Adrenal gland (tissue), 12 donors: Measurements from ENCODE around the gene SEC11A. TPM values are rescaled to one million over a fixed set of nuclear protein-coding genes. Genes with fewer than 3 reads are reported as not detected.

Experiments used
- DNase-seq, 7 donors: peaks; one replicate each; pipeline ENCODE4 v3.0.0-alpha.2; 2019 to 2020
- H3K27ac ChIP-seq, 5 donors: fragments of 200-600 bp; sonication (generic) in 4 of 5; 1 replicate in 3 of 5; 2 replicates in 2 of 5; pipeline versions ENCODE4 v1.5.1 to v1.8.0; 2016 to 2020; ENCODE audit warnings: mild to moderate bottlenecking in 1 of 5
- H3K27me3 ChIP-seq: fragments of 200-600 bp; 2 replicates; pipeline ENCODE4 v1.8.0; 2021
- H3K36me3 ChIP-seq, 2 donors: fragments of 200-600 bp; replicated peaks in 1 of 2; 1 replicate in 1 of 2; 2 replicates in 1 of 2; pipeline versions ENCODE4 v1.5.1 to v1.8.0; 2018 to 2022
- H3K4me1 ChIP-seq, 2 donors: fragments of 200-600 bp; replicated peaks in 1 of 2; 1 replicate in 1 of 2; 2 replicates in 1 of 2; pipeline versions ENCODE4 v1.5.1 to v1.8.0; 2018 to 2021
- H3K4me3 ChIP-seq, 4 donors: fragments of 200-600 bp; sonication (generic) in 3 of 4; one replicate each; pipeline ENCODE4 v1.5.1; 2016 to 2018
- H3K9me3 ChIP-seq, 3 donors: fragments of 200-600 bp; sonication (generic) in 1 of 3; replicated peaks in 1 of 3; 1 replicate in 2 of 3; 2 replicates in 1 of 3; pipeline versions ENCODE4 v1.5.1 to v1.8.0; 2016 to 2021
- CTCF ChIP-seq, 6 experiments: fragments of 450-650 bp in 4 of 6; fragments of 200-600 bp in 2 of 6; sonication (generic) in 1 of 6; IDR thresholded peaks; 1 replicate in 5 of 6; 2 replicates in 1 of 6; pipeline versions ENCODE4 v1.5.1 to v1.8.0; 2016 to 2021; ENCODE audit warnings: antibody characterized with exemption in 6 of 6, mild to moderate bottlenecking in 2 of 6, moderate library complexity in 1 of 6
- POLR2A ChIP-seq, 2 donors: fragments of 450-650 bp; IDR thresholded peaks; one replicate each; pipeline ENCODE4 v1.6.1; 2017; ENCODE audit warnings: antibody characterized with exemption in 2 of 2, mild to moderate bottlenecking in 2 of 2, moderate library complexity in 1 of 2
- WGBS, 4 donors: extraction: QIAGEN DNeasy Blood & Tissue Kit in 2 of 4; methylation state at CpG; one replicate each; pipeline versions ENCODE4 v1.1.5 to v1.1.7; 2013 to 2017; 5-methylcytosine and 5-hydroxymethylcytosine counted together
- intact Hi-C, 2 donors: fragments of 100-400 bp; cut with DNase I; formaldehyde crosslinking; loops; one replicate each; pipeline versions ENCODE4 v1.14.1 to v1.15.0; 2022 to 2023
- polyA plus RNA-seq, 3 donors: library from polyadenylated mRNA; stranded (reverse); fragments of 200-250 nt in 2 of 3; fragments of 350-450 nt in 1 of 3; fragmentation: Illumina TruSeq in 1 of 3; extraction: RNeasy Lipid Tissue Mini Kit (QIAGEN cat#74804) in 1 of 3; gene quantifications; one replicate each; pipeline ENCODE4 v1.2.3, GENCODE V29; 2013 to 2014
- total RNA-seq, 9 donors: library from RNA; depleted of rRNA in 4 of 9; stranded (reverse); fragments of >200 nt in 4 of 9; fragments of 120-200 nt in 1 of 9; fragmentation: NEBNext Ultra II Directional in 1 of 9; extraction: Animal tissue kit (Norgen Biotek cat#: 25700) in 1 of 9; gene quantifications; one replicate each; pipeline versions ENCODE4 v1.1.0 to v1.2.4, GENCODE V29; 2013 to 2023
- donor health status: healthy with polysubstance abuse.
- donor health status: Bipolar disorder and iron deficiency.
- donor health status: DM: yes; HTN: yes; CAD: no.
- donor health status: DM: no; HTN: no; CAD: no.
- donor health status: DM: no; HTN: no; CAD: no.
- donor health status: DM: yes; HTN: yes; CAD: no.

SEC11A gene
- total and polyA plus RNA-seq, 12 donors: 130 to 240 (median 168) TPM

- TF ChIP-seq CTCF (IDR thresholded peaks at IDR 0.05) (no peak), POLR2A (IDR thresholded peaks at IDR 0.05) (peak; percentile 22 to 81)
- H3K4me3 ChIP-seq: peak within 1 kb of the TSS in 3 of 4 donors; percentile 46 to 74 (median 72)
- peak within 1 kb of the TSS; percentile 72 to 92 (median 90) for H3K27ac ChIP-seq
- 0 to 1% (median 0%) methylated on average over 35 to 49 of the region's 49 CpGs for WGBS, 4 donors
- no peaks in the 10 kb centered on the region for H3K9me3 ChIP-seq
- intact Hi-C loops: loop anchor here (10.0 kb wide), 1 partner anchor 61 kb away; the partner anchor contains the start of gene SEC11A (in 2 of the 2)
- peaks cover 0 to 32% of the 10 kb centered on the region in 2 donors for H3K36me3 ChIP-seq
- H3K4me1 ChIP-seq: peaks cover 27 to 54% of the 10 kb centered on the region in 2 donors
- DNase-seq: peak; percentile 97 to 98 (median 97)
- no peaks in the 10 kb centered on the region for H3K27me3 ChIP-seq
These were observed 61.8 kb downstream of the SEC11A start, which contains the start of gene WDR73 for GRCh38 chr15:84653910-84654688. Gene WDR73, minus strand, starts transcription at chr15:84654283. Its CDS starts 9 bp downstream, at chr15:84654274.

DNA sequence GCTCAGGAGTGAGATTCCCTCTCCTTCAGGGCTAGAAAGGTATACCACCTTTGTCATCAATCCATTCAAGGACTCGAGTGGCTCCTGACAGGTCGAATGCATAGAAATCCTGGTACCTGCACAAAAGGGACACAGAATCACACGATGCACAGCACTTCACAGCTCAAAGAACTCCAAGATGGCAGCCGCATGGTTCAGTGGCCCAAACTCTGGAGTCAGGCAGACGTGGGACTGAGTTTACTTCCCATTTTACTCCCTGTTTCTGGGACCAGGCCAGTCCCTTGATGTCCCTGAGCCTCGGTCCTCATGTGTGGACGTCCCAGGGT is 62.4 kb downstream of the SEC11A start:
- 11 to 38% (median 16%) methylated on average over 4 to 7 of the region's 7 CpGs for WGBS, 4 donors
- H3K4me1 ChIP-seq: peaks cover 31 to 55% of the 10 kb centered on the region in 2 donors
- H3K9me3 ChIP-seq: no peaks in the 10 kb centered on the region
- no peak for TF ChIP-seq POLR2A (IDR thresholded peaks at IDR 0.05)
- H3K36me3 ChIP-seq: peaks cover 0 to 38% of the 10 kb centered on the region in 2 donors
- intact Hi-C loops: loop anchor here (10.0 kb wide), 1 partner anchor 61 kb away; the partner anchor contains the start of gene SEC11A (in 2 of the 2)
- DNase-seq: no peak
- peak overlapping the region in 3 of 4 donors; percentile 9 to 74 (median 72) for H3K4me3 ChIP-seq
- peak overlapping the region; percentile 8 to 92 (median 90) for H3K27ac ChIP-seq
- H3K27me3 ChIP-seq: no peaks in the 10 kb centered on the region

- DNase-seq: peak in 1 of 7 donors; percentile 47
- H3K27me3 ChIP-seq: no peaks in the 10 kb centered on the region
- intact Hi-C loops: loop anchor here (10.0 kb wide), 1 partner anchor 65 kb away; the partner anchor contains the start of gene SEC11A (in 2 of the 2)
- H3K4me1 ChIP-seq: peaks cover 30 to 48% of the 10 kb centered on the region in 2 donors
- H3K4me3 ChIP-seq: no peak overlapping the region
- peak overlapping the region in 1 of 5 donors; percentile 41 for H3K27ac ChIP-seq
- no peaks in the 10 kb centered on the region for H3K9me3 ChIP-seq
- 73 to 86% (median 82%) methylated on average over 2 of the region's 2 CpGs for WGBS, 4 donors
- H3K36me3 ChIP-seq: peaks cover 0 to 76% of the 10 kb centered on the region in 2 donors
- TF ChIP-seq POLR2A (IDR thresholded peaks at IDR 0.05): no peak
- TF ChIP-seq CTCF (IDR thresholded peaks at IDR 0.05): no peak
These were observed 66.2 kb downstream of the SEC11A start for GRCh38 chr15:84649706-84650105.

DNA sequence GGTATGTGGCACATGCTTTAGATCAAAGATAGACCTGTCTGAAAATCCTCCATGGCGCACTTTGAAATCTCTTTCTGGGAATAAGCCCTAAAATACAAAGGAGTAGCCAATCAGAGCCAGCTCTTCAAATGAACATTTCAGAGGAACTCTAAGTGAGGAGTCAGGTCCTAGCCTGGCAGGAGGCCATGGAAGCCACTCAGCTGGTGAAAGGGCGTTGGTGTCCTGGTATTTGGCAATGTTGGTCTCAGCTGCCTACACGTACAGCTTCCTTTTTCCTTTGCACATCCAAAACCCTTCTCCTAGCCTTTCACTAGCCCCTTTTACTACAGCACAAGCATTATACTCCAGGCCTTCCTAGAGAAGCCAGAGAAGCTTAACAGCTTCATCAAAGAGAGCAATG is 67.4 kb downstream of the SEC11A start:
- TF ChIP-seq CTCF (IDR thresholded peaks at IDR 0.05): no peak
- no peak for TF ChIP-seq POLR2A (IDR thresholded peaks at IDR 0.05)
- WGBS, 4 donors: 39 to 56% (median 51%) methylated on average over 3 of the region's 3 CpGs
- DNase-seq: peak; percentile 46 to 86 (median 83)
- peaks cover 30 to 45% of the 10 kb centered on the region in 2 donors for H3K4me1 ChIP-seq
- H3K4me3 ChIP-seq: no peak overlapping the region
- H3K36me3 ChIP-seq: peaks cover 0 to 88% of the 10 kb centered on the region in 2 donors
- H3K27me3 ChIP-seq: no peaks in the 10 kb centered on the region
- intact Hi-C loops: no loop called here
- peak overlapping the region in 2 of 5 donors; percentile 41 to 46 for H3K27ac ChIP-seq
- H3K9me3 ChIP-seq: no peaks in the 10 kb centered on the region
